Karpas-422 (cell line): ENCODE measurements around the gene NFU1. TPM values are rescaled to one million over a fixed set of nuclear protein-coding genes. Genes with fewer than 3 reads are reported as not detected.
A peak's percentile ranks its signal among the peaks of the same experiment; 100 is the strongest.

Source experiments
- DNase-seq: peaks from one replicate; pipeline ENCODE4 v3.0.0-alpha.2; 2015
- H2AFZ ChIP-seq: fragments of 200-600 bp; sonication (generic); 2 replicates; pipeline ENCODE4 v1.6.1; 2014; ENCODE audit warnings: antibody characterized with exemption, low read length, mixed read lengths
- H3K27ac ChIP-seq: fragments of 200-600 bp; sonication (generic); 2 replicates; pipeline ENCODE4 v1.5.1; 2014; ENCODE audit warnings: mild to moderate bottlenecking, low read length, moderate library complexity
- H3K27me3 ChIP-seq: fragments of 200-600 bp; sonication (generic); 2 replicates; pipeline ENCODE4 v1.6.1; 2014; ENCODE audit warnings: low read length, mixed read lengths
- H3K36me3 ChIP-seq: fragments of 200-600 bp; sonication (generic); 2 replicates; pipeline ENCODE4 v1.6.1; 2014; ENCODE audit warnings: low read length, mixed read lengths; ENCODE audit not compliant: insufficient read depth
- H3K4me1 ChIP-seq: fragments of 200-600 bp; sonication (generic); 2 replicates; pipeline ENCODE4 v1.6.1; 2014; ENCODE audit warnings: mild to moderate bottlenecking, low read length, mixed read lengths
- H3K4me2 ChIP-seq: fragments of 200-600 bp; sonication (generic); 2 replicates; pipeline ENCODE4 v1.6.1; 2014; ENCODE audit warnings: low read length, low read depth, mild to moderate bottlenecking; ENCODE audit not compliant: poor library complexity, severe bottlenecking
- H3K4me3 ChIP-seq: fragments of 200-600 bp; sonication (generic); 2 replicates; pipeline ENCODE4 v1.5.1; 2014; ENCODE audit warnings: mild to moderate bottlenecking, antibody characterized with exemption, low read length, mixed read lengths
- H3K79me2 ChIP-seq: fragments of 200-600 bp; sonication (generic); 2 replicates; pipeline ENCODE4 v1.6.1; 2014; ENCODE audit warnings: mild to moderate bottlenecking, low read length, mixed read lengths
- H3K9ac ChIP-seq: fragments of 200-600 bp; sonication (generic); 2 replicates; pipeline ENCODE4 v1.6.0; 2014; ENCODE audit warnings: low read length
- H3K9me2 ChIP-seq: fragments of 200-600 bp; sonication (generic), shearing (Covaris generic); replicated peaks from 2 replicates; pipeline ENCODE4 v1.6.0; 2014; ENCODE audit warnings: mild to moderate bottlenecking, low read length, moderate library complexity; ENCODE audit not compliant: insufficient read depth
- H3K9me3 ChIP-seq: fragments of 300-700, 200-600 bp; sonication (generic); 2 replicates; pipeline ENCODE4 v1.6.1; 2014; ENCODE audit warnings: low read length, mixed read lengths
- H4K20me1 ChIP-seq: fragments of 200-600 bp; sonication (generic); 2 replicates; pipeline ENCODE4 v1.6.1; 2014; ENCODE audit warnings: mild to moderate bottlenecking, antibody characterized with exemption, low read length, low read depth; ENCODE audit not compliant: insufficient read depth
- total RNA-seq: library from RNA; depleted of rRNA; stranded (reverse); fragments of >200 nt; shearing (Covaris generic); gene quantifications from 2 replicates; pipeline ENCODE4 v1.2.3, GENCODE V29; 2014; ENCODE audit warnings: low replicate concordance

Gene NFU1
- total RNA-seq, 1 experiment from 2014 or later = 42.8 TPM

- DNase-seq = peak; percentile 63
- peak overlapping the region; percentile 76 for H3K9ac ChIP-seq
These were observed 51.6 kb downstream of the NFU1 start for GRCh38 chr2:69385443-69386151.

GRCh38 chr2:69384618-69385081 lies 52.6 kb downstream of the NFU1 start:
- Histone ChIP-seq H3K27ac (no peak overlapping the region), H3K27me3 (no peaks in the 10 kb centered on the region), H3K9ac (no peak overlapping the region), H3K9me2 (no peaks in the 10 kb centered on the region), H3K9me3 (no peaks in the 10 kb centered on the region), H3K4me2 (no peak overlapping the region), H3K4me3 (no peak overlapping the region), H4K20me1 (no peaks in the 10 kb centered on the region), H3K36me3 (no peaks in the 10 kb centered on the region), H2AFZ (no peak overlapping the region), H3K79me2 (peaks cover 73% of the 10 kb centered on the region), H3K4me1 (peaks cover 40% of the 10 kb centered on the region)
- no peak for DNase-seq

More at GRCh38 chr2:69385443-69386151, 51.6 kb downstream of the NFU1 start:
- Histone ChIP-seq H3K27ac (peak overlapping the region; percentile 37), H3K4me2 (peak overlapping the region; percentile 80), H4K20me1 (no peaks in the 10 kb centered on the region), H2AFZ (0 out of 2 replicates have a peak overlapping the region, but pooled peaks have one; percentile 64), H3K79me2 (peaks cover 63% of the 10 kb centered on the region), H3K36me3 (no peaks in the 10 kb centered on the region), H3K9me3 (no peaks in the 10 kb centered on the region), H3K4me1 (peaks cover 40% of the 10 kb centered on the region), H3K9me2 (no peaks in the 10 kb centered on the region), H3K4me3 (peak overlapping the region; percentile 72), H3K27me3 (no peaks in the 10 kb centered on the region)

GRCh38 chr2:69383176-69383812 lies 53.9 kb downstream of the NFU1 start:
- Histone ChIP-seq H3K4me1 (peaks cover 37% of the 10 kb centered on the region), H3K36me3 (no peaks in the 10 kb centered on the region), H3K9me2 (no peaks in the 10 kb centered on the region), H2AFZ (no peak overlapping the region), H3K79me2 (peaks cover 85% of the 10 kb centered on the region), H4K20me1 (no peaks in the 10 kb centered on the region), H3K4me2 (no peak overlapping the region), H3K4me3 (no peak overlapping the region), H3K27me3 (no peaks in the 10 kb centered on the region), H3K9me3 (no peaks in the 10 kb centered on the region), H3K27ac (no peak overlapping the region), H3K9ac (no peak overlapping the region)
- DNase-seq = no peak

- H3K27ac ChIP-seq = no peak overlapping the region
- H2AFZ ChIP-seq = no peak overlapping the region
- no peaks in the 10 kb centered on the region for H3K9me3 ChIP-seq
- H3K9ac ChIP-seq = no peak overlapping the region
- DNase-seq = no peak
- H3K9me2 ChIP-seq = no peaks in the 10 kb centered on the region
- no peaks in the 10 kb centered on the region for H3K27me3 ChIP-seq
- no peaks in the 10 kb centered on the region for H3K36me3 ChIP-seq
- H3K79me2 ChIP-seq = peaks cover 93% of the 10 kb centered on the region
- H3K4me2 ChIP-seq = no peak overlapping the region
- no peak overlapping the region for H3K4me3 ChIP-seq
- no peaks in the 10 kb centered on the region for H4K20me1 ChIP-seq
- peaks cover 30% of the 10 kb centered on the region for H3K4me1 ChIP-seq
These were observed 54.7 kb downstream of the NFU1 start for GRCh38 chr2:69382547-69382946.

- Histone ChIP-seq H3K4me2 (no peak overlapping the region), H2AFZ (no peak overlapping the region), H3K4me3 (no peak overlapping the region), H3K9me2 (no peaks in the 10 kb centered on the region), H3K9me3 (no peaks in the 10 kb centered on the region), H3K36me3 (no peaks in the 10 kb centered on the region), H3K27ac (no peak overlapping the region), H3K27me3 (no peaks in the 10 kb centered on the region), H4K20me1 (no peaks in the 10 kb centered on the region), H3K4me1 (peaks cover 26% of the 10 kb centered on the region), H3K9ac (no peak overlapping the region), H3K79me2 (peaks cover 97% of the 10 kb centered on the region)
- no peak for DNase-seq
These were observed 55.9 kb downstream of the NFU1 start for GRCh38 chr2:69381337-69381737.

- Histone ChIP-seq H3K4me2 (no peak overlapping the region), H4K20me1 (no peaks in the 10 kb centered on the region)
These were observed 56.9 kb downstream of the NFU1 start for GRCh38 chr2:69380072-69380917.

GRCh38 chr2:69376403-69376802 lies 60.8 kb downstream of the NFU1 start:
- no peaks in the 10 kb centered on the region for H3K27me3 ChIP-seq
- H3K9me2 ChIP-seq = no peaks in the 10 kb centered on the region
- peaks cover 83% of the 10 kb centered on the region for H3K79me2 ChIP-seq
- peaks cover 17% of the 10 kb centered on the region; the same call in 1 of the 2 replicates for H3K36me3 ChIP-seq
- no peak overlapping the region for H3K9ac ChIP-seq
- no peak overlapping the region for H3K27ac ChIP-seq
- H2AFZ ChIP-seq = no peak overlapping the region
- no peaks in the 10 kb centered on the region for H3K9me3 ChIP-seq
- no peak overlapping the region for H3K4me2 ChIP-seq
- H4K20me1 ChIP-seq = no peaks in the 10 kb centered on the region
- DNase-seq = no peak
- H3K4me3 ChIP-seq = no peak overlapping the region
- peaks cover under 1% of the 10 kb centered on the region; the same call in 1 of the 2 replicates for H3K4me1 ChIP-seq

More at GRCh38 chr2:69380072-69380917, 56.9 kb downstream of the NFU1 start:
- DNase-seq = no peak
- peaks cover 16% of the 10 kb centered on the region; the same call in 1 of the 2 replicates for H3K4me1 ChIP-seq
- no peak overlapping the region for H3K27ac ChIP-seq
- H3K4me3 ChIP-seq = no peak overlapping the region
- no peak overlapping the region for H2AFZ ChIP-seq
- no peaks in the 10 kb centered on the region for H3K27me3 ChIP-seq
- H3K36me3 ChIP-seq = no peaks in the 10 kb centered on the region
- no peaks in the 10 kb centered on the region for H3K9me2 ChIP-seq
- H3K9me3 ChIP-seq = no peaks in the 10 kb centered on the region
- H3K79me2 ChIP-seq = peaks cover 97% of the 10 kb centered on the region
- no peak overlapping the region for H3K9ac ChIP-seq
